Stomach (tissue), 4 donors: ENCODE results near the gene TP53TG5.

ENCODE experiments used
- EP300 ChIP-seq: sonication (generic); formaldehyde crosslinking; IDR thresholded peaks from one replicate; pipeline ENCODE4 v1.6.1; 2017; ENCODE audit warnings: antibody characterized with exemption
- POLR2A ChIP-seq, 4 donors: fragments of 450-650 bp; IDR thresholded peaks; one replicate each; pipeline ENCODE4 v1.6.1; 2016; ENCODE audit warnings: antibody characterized with exemption in 4 of 4, control low read depth in 2 of 4, mild to moderate bottlenecking in 1 of 4, moderate library complexity in 1 of 4

DNA sequence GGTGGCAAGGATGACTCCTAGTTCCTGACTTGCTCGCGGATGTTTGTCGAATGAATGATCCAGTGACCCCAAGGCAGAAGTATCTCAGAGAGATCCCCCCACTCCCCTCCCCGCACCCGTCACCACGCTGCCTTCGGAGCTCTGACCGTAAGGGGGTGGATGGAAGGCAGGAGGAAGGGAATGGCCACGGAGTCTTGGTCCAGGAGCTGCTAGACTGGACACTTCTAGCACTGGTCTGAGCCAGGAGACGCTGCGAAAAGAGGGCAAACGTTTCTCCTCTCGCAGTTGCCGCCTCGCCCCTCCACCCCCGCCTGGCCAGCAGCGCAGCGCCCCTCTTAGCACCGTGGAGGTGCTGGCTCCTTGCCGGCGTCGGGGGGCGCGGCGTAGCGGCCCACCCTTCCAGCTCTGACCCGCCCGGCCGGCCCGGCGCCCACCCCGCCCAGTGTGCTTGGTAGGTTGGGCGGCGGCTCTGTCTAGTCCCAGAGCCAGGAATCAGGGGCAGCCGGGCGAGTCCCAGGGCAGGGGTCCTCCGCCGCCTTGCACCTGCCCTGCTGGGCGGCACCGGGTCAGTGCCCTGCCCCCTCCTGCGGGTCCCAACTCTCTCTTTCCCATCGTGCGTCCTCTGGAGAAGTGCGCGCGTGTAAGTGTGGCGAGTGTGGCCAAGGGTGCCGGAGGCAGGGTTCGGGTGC lies 27.6 kb upstream of the TP53TG5 start:
- TF ChIP-seq POLR2A (IDR thresholded peaks at IDR 0.05) (no peak), EP300 (no peak)
